Pulmonary artery endothelial cell (primary cell): ENCODE results near the gene FSHR. TPM values are rescaled to one million over a fixed set of nuclear protein-coding genes. Genes with fewer than 3 reads are reported as not detected.

Source experiments
- DNase-seq: peaks from one replicate; pipeline ENCODE4 v3.0.0-alpha.2; 2011; ENCODE audit warnings: low read depth, low spot score
- total RNA-seq: library from RNA; depleted of rRNA; stranded (reverse); fragments of >200 nt; gene quantifications from 2 replicates; pipeline ENCODE4 v1.2.3, GENCODE V29; 2014

The FSHR gene
- total RNA-seq, 1 donor from 2014 or later = not detected

- DNase-seq = no peak
These were observed 120.7 kb downstream of the FSHR start for GRCh38 chr2:49033394-49034185.

DNA sequence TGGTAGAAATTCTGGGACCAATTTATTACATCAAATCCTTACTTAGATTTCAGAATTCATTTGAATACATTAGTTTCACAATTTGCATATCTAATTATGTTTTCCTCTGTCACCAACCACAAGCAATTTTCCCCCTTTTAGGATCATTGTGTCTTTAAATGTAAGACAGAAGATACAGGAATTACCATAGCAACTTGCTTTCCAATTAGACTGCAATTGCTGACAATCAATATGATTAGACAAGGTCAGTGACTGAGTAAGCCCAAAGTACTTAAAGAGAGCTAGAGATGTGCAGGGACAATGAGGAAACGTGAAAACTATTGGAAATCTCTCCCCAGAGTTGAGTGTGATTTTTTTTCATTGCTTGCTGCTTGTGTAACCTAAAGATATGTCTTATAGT lies 121.4 kb downstream of the FSHR start:
- no peak for DNase-seq

DNA sequence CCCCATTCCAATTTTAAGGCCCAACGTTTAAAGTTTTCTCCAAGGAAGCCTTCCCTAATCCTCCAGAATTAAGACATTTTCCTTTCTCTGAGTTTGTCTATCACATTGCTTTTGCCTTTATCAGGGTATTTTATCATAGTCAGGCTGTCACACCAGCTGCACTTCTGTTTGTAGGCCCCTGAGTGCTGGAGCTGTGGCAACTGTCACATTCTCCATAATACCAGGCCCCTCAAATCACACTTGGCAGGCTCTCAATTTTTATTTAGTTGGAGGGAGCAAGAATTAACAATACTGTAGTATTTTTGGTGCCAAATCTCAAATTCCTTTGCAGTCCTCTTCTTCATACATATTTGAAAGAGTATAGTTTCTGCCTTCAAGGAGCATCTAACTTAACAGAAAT lies 122.2 kb downstream of the FSHR start:
- no peak for DNase-seq

- DNase-seq = no peak
These were observed 124.9 kb downstream of the FSHR start for GRCh38 chr2:49029406-49029805.

DNA sequence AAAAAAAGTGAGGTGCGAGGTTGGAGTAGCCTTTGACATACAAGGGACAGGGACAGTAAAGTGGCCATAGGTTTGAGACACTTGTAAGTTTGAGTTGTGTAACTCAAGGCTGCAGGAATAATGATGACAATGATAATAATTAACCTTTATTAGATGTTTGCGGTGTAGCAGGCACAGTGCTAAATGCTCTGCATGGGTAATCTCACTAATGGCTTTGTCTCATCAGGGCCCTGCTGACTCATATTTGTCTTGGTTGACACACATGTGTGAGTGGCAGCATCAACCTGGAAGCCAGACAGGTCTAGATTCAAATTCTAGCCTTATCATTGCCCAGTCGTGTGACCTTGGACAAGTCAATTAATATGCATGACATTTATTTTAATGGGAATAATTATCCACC lies 126.2 kb downstream of the FSHR start:
- no peak for DNase-seq

DNA sequence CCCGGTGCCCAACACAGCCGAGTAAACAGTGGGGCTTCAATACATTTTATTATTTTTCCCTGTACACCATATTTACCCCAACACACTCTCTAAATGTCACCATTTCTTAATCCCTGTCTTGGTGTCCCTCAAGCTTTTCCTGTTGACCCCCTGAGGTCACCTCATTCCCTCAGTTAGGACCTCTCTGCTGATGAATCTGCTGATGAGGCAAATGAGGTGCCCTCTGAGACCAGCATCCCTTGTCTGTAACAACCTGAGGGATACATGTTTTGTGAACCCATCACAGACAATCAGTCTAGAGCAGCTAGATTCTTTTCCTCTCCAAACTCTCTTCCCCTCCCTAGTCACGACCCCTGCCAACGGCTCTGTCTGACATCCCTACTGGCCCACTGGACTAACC lies 127.6 kb downstream of the FSHR start:
- no peak for DNase-seq

- no peak for DNase-seq
These were observed 133.0 kb downstream of the FSHR start for GRCh38 chr2:49021271-49021670.

- DNase-seq = no peak
These were observed 149.1 kb downstream of the FSHR start for GRCh38 chr2:49005261-49005660.

GRCh38 chr2:49004036-49004626 lies 150.2 kb downstream of the FSHR start:
- no peak for DNase-seq

- DNase-seq = no peak
These were observed 151.1 kb downstream of the FSHR start for GRCh38 chr2:49003201-49003600.

DNA sequence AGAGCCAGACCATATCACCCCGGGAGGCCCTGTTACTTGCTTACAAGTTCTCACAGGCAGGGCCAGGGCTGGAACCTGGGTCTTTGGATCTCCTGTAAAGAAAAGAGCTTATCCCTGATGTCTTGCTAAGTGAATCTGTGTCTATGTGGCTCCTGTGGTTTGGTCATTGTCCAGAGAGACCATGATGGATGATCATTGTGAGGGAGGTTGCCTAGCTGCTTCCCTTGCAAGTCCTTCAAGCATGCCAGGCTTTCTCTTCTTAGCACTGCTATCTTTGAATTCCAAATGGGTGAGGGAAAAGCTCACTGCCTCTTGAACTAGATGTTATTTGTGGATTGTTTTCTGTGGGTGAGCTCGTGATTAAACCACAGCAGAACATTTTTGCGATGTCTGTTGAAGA lies 151.6 kb downstream of the FSHR start:
- DNase-seq = no peak

- no peak for DNase-seq
These were observed 153.6 kb downstream of the FSHR start for GRCh38 chr2:49000695-49001094.

- DNase-seq = no peak
These were observed 155.9 kb downstream of the FSHR start for GRCh38 chr2:48998449-48998848.

GRCh38 chr2:48993576-48993975 lies 160.7 kb downstream of the FSHR start:
- DNase-seq = no peak

GRCh38 chr2:48991415-48992131 lies 162.7 kb downstream of the FSHR start:
- no peak for DNase-seq

DNA sequence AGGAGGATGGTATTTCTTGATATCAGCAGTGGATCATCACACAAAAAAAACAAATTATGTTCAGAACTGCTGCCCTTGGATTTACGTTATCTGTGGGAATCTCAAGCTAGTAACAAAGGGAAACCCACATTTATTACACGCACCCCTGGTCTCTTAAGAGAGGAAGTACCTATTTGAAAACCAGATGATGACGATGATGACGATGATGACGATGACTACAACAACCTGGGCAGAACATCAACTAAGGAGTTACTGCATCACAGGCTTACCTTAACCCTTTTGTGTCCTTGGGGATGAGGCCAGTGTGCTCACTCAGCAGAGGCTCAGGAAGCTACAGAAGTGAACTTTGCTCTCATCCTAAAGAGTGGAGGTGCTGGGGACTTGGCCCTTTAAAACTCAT lies 169.4 kb downstream of the FSHR start:
- DNase-seq = no peak

DNA sequence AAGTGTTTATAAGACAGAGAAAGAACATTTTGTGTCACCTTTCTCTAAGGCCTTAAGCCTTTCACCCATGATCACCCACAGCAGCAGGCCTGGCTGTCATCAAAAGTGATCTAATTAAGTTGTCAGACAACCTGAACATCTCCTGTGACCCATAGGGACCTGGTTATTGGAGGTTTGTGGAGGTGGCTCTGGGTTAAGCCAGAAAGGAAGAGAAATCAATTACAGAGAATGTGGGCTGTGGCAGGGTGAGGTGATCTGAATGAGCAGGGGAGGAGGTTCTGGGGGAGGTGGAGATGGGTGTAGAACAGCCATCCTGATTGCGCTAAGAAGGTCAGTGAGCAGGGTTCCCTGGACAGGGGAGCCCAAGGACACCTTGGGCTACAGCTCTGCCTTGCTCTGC lies 170.8 kb downstream of the FSHR start:
- DNase-seq = no peak

DNA sequence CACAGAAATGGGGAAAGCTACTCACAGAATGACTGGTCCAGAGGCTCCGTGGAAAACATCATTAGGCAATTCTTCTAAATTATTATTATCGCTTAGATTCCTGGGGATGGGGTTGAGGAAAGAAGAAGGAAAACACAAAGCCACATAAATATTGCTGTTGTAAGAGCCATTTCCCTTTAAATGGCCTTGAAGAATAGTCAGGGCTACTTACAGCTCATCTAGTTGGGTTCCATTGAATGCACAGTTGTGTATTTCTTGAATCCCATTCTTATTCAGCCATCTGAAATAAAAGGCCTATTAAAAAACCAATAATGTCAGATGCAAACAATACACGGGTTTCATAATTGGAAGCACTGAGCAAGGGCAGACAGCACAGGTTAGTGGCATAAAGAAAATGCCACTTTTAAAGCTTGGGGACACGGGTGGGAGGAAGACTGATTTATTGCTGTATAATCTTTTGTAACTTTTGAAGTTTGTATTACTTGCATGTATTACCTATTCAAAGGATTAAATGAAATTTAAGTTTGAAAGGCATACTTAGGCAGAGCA lies 171.4 kb downstream of the FSHR start:
- no peak for DNase-seq

DNA sequence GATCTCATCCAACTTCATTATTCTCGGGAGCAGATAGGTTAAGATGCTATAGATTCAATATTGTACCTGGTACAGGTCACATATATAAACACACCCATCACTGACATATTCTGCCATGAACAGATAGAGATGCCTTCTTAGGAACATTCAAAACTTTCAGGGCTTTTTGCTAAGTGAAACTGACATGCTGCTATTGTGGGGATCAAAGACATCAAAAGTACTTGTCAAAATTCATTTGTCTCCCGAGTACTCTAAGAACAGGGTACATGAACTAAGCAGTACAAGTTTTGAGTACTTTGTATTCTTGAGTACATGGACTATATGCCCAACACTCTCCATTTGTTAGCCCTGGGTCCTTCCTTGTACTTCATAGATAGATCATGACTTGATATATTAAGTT lies 173.5 kb downstream of the FSHR start:
- DNase-seq = no peak

- no peak for DNase-seq
These were observed 174.6 kb downstream of the FSHR start for GRCh38 chr2:48979691-48980090.

GRCh38 chr2:48978131-48978530 lies 176.2 kb downstream of the FSHR start:
- no peak for DNase-seq

DNA sequence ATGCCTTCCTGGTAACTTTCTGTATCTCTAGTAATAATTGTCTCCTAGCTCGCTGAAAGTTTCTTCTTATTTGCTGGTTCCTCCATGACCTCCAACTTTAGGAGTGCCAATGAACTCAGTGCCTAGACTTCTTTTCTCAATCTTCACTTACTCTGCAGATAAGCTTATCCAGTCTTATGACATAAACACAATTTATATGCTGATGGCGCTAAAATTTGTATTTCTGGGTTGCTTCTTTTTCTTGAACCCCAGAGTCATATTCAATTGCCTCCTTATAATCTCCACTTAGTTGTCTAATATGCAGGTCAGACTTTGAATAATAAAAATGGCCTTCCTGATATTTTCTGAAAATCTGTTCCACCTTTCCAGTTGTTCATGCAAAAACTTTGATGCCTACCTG lies 182.5 kb downstream of the FSHR start:
- no peak for DNase-seq
